ENCODE results near the gene CAPS. TPM values are rescaled to one million over a fixed set of nuclear protein-coding genes. Genes with fewer than 3 reads are reported as not detected.
A peak's percentile ranks its signal among the peaks of the same experiment; 100 is the strongest.

Gene CAPS
- total RNA-seq, 1 donor from 2014 or later: 2.2 TPM

DNA sequence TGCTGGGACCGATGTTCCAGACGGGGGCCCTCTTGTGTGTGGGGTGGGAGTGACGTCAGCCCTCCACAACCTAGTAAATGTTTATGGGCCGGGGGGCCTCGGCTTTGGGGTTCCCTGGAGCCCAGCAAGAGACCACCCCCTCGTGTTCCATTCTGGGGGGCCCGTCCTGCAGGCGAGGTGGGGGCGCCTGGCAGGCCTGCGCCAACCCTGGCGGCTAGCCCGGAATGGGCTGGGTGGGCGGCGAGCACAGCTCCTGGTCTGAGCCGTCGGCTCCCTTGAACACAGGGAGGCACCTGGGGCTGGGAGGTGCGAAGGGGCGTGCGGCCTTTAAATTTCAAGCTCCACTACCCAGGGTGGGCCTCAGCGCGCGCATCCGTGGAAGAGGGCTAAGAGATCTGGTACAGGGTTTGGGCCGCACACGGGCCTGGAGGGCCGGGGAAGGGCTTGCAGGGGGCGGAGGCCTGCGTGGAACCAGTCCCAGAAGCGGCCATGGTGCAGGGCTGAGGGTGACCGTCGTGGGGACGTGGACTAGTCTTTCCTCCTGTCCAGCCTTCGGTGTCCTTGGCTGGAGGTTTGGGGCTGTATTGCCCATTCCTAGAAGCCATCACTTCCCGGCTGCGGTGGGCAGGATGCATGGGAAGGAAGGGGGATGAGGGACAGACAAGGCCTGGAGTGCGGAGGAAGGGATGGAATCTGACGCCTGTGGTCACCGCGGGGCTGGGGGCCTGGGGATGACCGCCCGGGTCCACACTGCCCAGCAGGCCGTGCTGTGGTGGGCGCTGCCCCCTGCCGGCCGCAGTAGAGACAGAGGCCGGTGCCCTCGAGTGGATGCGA is 21.9 kb upstream of the CAPS start:
- peak overlapping the region; percentile 55 for H3K4me3 Mint-ChIP-seq
- Histone ChIP-seq H3K27me3 (no peaks in the 10 kb centered on the region), H3K4me1 (peaks cover 8% of the 10 kb centered on the region), H3K4me2 (peak overlapping the region; percentile 52), H2AFZ (replicated peaks) (no peak overlapping the region), H3K9me3 (ENCODE audit: low read depth) (no peaks in the 10 kb centered on the region), H3K9ac (no peak overlapping the region), H3K36me3 (no peaks in the 10 kb centered on the region), H3K79me2 (ENCODE audit: low read depth) (no peaks in the 10 kb centered on the region), H3K4me3 (no peak overlapping the region), H4K20me1 (ENCODE audit: low read depth) (peaks cover 9% of the 10 kb centered on the region), H3F3A (ENCODE audit: low read depth) (peaks cover 8% of the 10 kb centered on the region), H3K27ac (no peak overlapping the region)
- no peaks in the 10 kb centered on the region for H3K9me3 Mint-ChIP-seq
- TF ChIP-seq, protein P1, sequence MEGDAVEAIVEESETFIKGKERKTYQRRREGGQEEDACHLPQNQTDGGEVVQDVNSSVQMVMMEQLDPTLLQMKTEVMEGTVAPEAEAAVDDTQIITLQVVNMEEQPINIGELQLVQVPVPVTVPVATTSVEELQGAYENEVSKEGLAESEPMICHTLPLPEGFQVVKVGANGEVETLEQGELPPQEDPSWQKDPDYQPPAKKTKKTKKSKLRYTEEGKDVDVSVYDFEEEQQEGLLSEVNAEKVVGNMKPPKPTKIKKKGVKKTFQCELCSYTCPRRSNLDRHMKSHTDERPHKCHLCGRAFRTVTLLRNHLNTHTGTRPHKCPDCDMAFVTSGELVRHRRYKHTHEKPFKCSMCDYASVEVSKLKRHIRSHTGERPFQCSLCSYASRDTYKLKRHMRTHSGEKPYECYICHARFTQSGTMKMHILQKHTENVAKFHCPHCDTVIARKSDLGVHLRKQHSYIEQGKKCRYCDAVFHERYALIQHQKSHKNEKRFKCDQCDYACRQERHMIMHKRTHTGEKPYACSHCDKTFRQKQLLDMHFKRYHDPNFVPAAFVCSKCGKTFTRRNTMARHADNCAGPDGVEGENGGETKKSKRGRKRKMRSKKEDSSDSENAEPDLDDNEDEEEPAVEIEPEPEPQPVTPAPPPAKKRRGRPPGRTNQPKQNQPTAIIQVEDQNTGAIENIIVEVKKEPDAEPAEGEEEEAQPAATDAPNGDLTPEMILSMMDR (IDR thresholded peaks at IDR 0.05): peak; percentile 86
- no peak for TF ChIP-seq EZH2phosphoT487 (IDR thresholded peaks at IDR 0.05)
- peak; percentile 89 for DNase-seq (ENCODE audit: low spot score)
- peaks cover 6% of the 10 kb centered on the region for H3K4me1 Mint-ChIP-seq
- H3K27me3 Mint-ChIP-seq (ENCODE audit: insufficient read depth, low read depth): peaks cover 3% of the 10 kb centered on the region
- H3K36me3 Mint-ChIP-seq: peaks cover 2% of the 10 kb centered on the region
- no peak overlapping the region for H3K27ac Mint-ChIP-seq

DNA sequence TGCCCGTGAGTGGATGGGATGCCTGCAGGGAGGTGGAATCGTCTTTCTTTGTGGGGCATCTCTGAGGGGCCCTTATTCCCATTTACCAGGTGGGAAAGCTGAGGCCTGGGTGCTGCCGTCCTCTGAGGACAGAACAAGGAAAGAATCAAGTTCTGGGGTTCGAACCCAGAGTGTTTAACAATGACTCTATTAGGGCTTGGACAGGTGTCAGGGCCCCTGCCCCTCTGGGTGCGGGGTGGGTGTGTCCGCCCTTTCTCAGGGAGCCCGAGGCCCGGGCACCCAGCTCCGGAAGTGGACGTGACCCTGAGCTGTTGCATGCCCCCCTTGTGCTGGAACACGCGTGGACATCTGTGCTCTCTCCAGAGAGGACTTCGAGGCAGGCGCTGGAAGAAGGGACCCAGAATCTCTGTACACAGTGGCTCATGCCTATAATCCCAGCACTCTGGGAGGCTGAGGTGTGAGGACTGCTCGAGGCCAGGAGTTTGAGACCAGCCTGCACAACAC is 21.2 kb upstream of the CAPS start:
- Histone ChIP-seq H3K9ac (no peak overlapping the region), H4K20me1 (ENCODE audit: low read depth) (peaks cover 16% of the 10 kb centered on the region), H3K4me2 (no peak overlapping the region), H3K27ac (no peak overlapping the region), H3K4me3 (no peak overlapping the region), H3K36me3 (no peaks in the 10 kb centered on the region), H3F3A (ENCODE audit: low read depth) (peaks cover 8% of the 10 kb centered on the region), H3K79me2 (ENCODE audit: low read depth) (peaks cover 2% of the 10 kb centered on the region), H3K4me1 (peaks cover 8% of the 10 kb centered on the region), H3K27me3 (no peaks in the 10 kb centered on the region), H2AFZ (replicated peaks) (no peak overlapping the region), H3K9me3 (ENCODE audit: low read depth) (no peaks in the 10 kb centered on the region)
- H3K4me1 Mint-ChIP-seq: peaks cover 6% of the 10 kb centered on the region
- peaks cover 2% of the 10 kb centered on the region for H3K36me3 Mint-ChIP-seq
- no peak overlapping the region for H3K4me3 Mint-ChIP-seq
- no peak for DNase-seq (ENCODE audit: low spot score)
- no peak overlapping the region for H3K27ac Mint-ChIP-seq
- H3K27me3 Mint-ChIP-seq (ENCODE audit: insufficient read depth, low read depth): no peaks in the 10 kb centered on the region
- no peaks in the 10 kb centered on the region for H3K9me3 Mint-ChIP-seq
- TF ChIP-seq EZH2phosphoT487 (IDR thresholded peaks at IDR 0.05): no peak
- TF ChIP-seq, protein P1 (IDR thresholded peaks at IDR 0.05): no peak
- no peak for TF ChIP-seq EZH2 (IDR thresholded peaks at IDR 0.05)

DNA sequence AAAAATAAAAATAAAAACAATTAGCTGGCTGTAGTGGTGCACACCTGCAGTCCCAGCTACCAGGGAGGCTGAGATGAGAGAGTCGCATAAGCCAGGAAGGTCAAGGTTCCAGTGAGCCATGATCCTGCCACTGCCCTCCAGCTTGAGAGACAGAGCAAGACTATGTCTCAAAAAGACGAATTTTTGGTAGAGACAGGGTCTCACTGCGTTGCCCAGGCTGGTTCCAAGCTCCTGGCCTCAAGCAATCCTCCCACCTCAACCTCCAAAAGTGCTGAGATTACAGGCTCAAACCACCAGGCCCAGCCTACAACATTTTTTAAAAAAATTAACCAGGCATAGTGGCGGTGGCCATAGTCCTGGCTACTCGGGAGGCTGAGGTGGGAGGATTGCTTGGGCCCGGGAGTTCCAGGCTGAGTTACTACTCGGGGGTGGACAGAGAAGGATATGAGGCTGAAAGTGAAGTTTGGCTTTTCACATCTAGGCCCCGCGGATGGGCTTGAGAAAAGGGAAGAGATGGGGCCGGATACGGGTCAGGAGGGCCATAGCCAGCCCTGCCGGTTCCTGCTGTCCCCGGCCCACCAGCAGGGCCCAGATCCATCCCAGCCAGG is 20.7 kb upstream of the CAPS start:
- Histone ChIP-seq H2AFZ (replicated peaks) (no peak overlapping the region), H3K79me2 (ENCODE audit: low read depth) (peaks cover 6% of the 10 kb centered on the region), H3K27me3 (no peaks in the 10 kb centered on the region), H3K36me3 (no peaks in the 10 kb centered on the region), H3F3A (ENCODE audit: low read depth) (peaks cover 8% of the 10 kb centered on the region), H3K4me3 (no peak overlapping the region), H3K4me2 (no peak overlapping the region), H3K9me3 (ENCODE audit: low read depth) (no peaks in the 10 kb centered on the region), H3K9ac (no peak overlapping the region), H4K20me1 (ENCODE audit: low read depth) (peaks cover 22% of the 10 kb centered on the region), H3K27ac (no peak overlapping the region), H3K4me1 (peaks cover 8% of the 10 kb centered on the region)
- no peak for DNase-seq (ENCODE audit: low spot score)
- no peak overlapping the region for H3K27ac Mint-ChIP-seq
- H3K9me3 Mint-ChIP-seq: no peaks in the 10 kb centered on the region
- H3K27me3 Mint-ChIP-seq (ENCODE audit: insufficient read depth, low read depth): no peaks in the 10 kb centered on the region
- no peak for TF ChIP-seq EZH2 (IDR thresholded peaks at IDR 0.05)
- TF ChIP-seq, protein P1 (IDR thresholded peaks at IDR 0.05): no peak
- no peak for TF ChIP-seq EZH2phosphoT487 (IDR thresholded peaks at IDR 0.05)
- peaks cover 6% of the 10 kb centered on the region for H3K4me1 Mint-ChIP-seq
- no peak overlapping the region for H3K4me3 Mint-ChIP-seq
- H3K36me3 Mint-ChIP-seq: peaks cover 2% of the 10 kb centered on the region

Measured in neural progenitor cell (in vitro differentiated cells).